Coronary artery (tissue), 2 donors: ENCODE results near the gene CHRNA4.

Source experiments
- DNase-seq: peaks from one replicate; pipeline ENCODE4 v3.0.0-alpha.2; 2017; ENCODE audit warnings: low spot score
- H3K27ac ChIP-seq, 2 donors: fragments of 200-600 bp; sonication (generic); one replicate each; pipeline ENCODE4 v1.5.1; 2016 to 2019
- H3K4me3 ChIP-seq: fragments of 200-600 bp; sonication (generic); 2 replicates; pipeline ENCODE4 v1.5.1; 2016; ENCODE audit warnings: mild to moderate bottlenecking, moderate library complexity
- TF ChIP-seq, protein P1 (sequence below): fragments of 200-600 bp; sonication (generic); IDR thresholded peaks from one replicate; pipeline ENCODE4 v1.5.1; 2019; ENCODE audit warnings: antibody characterized with exemption

Gene CHRNA4

DNA sequence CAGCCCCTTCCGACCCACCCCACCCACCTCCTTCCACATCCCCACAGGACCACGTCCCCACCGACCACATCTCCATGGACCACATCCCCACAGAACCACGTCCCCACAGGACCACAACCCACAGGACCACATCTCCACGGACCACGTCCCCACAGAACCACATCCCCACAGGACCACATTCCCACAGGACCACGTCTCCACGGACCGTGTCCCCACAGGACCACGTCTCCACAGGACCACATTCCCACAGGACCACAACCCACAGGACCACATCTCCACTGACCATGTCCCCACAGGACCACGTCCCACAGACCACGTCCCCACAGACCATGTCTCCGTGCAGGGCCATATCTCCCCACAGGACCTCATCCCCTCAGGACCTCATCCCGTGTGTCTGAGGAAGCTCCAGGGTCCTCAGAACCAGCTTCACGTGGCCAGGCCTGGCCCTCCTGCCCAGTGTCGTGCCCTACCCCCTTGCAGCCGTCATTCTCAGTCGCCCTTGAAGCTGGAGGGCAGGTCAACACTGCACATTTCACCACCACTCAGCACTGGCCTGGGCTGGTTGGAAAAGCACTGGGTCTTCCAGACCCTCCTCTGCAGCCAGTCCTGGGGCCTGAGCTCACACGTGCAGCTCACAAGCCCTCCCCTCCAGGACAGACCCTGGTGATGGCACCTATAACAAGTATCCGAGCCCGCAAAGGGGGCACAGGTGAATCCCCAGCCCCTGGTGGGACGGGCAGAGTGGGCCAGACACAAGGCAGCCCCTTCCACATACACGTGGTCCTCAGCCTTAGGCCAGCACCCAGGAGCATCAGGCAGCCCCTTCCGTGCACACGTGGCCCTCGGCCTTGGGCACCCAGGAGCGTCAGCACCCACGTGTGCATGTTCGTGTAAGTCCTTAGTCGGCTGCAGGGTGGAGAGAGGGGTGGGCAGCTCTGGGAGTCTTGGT is 3.9 kb downstream of the CHRNA4 start:
- TF ChIP-seq, protein P1, sequence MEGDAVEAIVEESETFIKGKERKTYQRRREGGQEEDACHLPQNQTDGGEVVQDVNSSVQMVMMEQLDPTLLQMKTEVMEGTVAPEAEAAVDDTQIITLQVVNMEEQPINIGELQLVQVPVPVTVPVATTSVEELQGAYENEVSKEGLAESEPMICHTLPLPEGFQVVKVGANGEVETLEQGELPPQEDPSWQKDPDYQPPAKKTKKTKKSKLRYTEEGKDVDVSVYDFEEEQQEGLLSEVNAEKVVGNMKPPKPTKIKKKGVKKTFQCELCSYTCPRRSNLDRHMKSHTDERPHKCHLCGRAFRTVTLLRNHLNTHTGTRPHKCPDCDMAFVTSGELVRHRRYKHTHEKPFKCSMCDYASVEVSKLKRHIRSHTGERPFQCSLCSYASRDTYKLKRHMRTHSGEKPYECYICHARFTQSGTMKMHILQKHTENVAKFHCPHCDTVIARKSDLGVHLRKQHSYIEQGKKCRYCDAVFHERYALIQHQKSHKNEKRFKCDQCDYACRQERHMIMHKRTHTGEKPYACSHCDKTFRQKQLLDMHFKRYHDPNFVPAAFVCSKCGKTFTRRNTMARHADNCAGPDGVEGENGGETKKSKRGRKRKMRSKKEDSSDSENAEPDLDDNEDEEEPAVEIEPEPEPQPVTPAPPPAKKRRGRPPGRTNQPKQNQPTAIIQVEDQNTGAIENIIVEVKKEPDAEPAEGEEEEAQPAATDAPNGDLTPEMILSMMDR: no peak
- H3K27ac ChIP-seq: no peak overlapping the region
- no peak overlapping the region for H3K4me3 ChIP-seq
- DNase-seq: no peak

DNA sequence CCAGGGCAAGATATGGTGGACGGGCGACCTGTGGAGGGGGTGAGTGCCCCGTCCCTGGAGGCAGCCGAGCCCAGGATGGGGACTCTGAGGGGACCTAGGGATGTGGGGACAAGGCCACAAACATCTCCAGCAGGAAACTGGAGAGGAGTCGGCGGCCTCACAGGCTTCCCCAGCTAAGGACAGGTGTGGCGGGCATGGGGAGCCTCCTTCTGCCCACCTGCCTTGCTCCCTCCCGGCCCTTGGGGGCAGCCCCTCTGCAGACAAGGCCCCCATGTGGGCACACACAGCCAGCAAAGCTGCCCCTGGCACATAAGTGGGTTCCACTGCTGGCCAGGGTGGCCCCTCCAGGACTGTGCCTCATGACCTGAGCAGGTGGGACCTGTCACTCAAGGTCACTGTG is 4.6 kb downstream of the CHRNA4 start:
- Histone ChIP-seq H3K27ac (no peak overlapping the region), H3K4me3 (no peak overlapping the region)
- TF ChIP-seq, protein P1: no peak
- DNase-seq: no peak

DNA sequence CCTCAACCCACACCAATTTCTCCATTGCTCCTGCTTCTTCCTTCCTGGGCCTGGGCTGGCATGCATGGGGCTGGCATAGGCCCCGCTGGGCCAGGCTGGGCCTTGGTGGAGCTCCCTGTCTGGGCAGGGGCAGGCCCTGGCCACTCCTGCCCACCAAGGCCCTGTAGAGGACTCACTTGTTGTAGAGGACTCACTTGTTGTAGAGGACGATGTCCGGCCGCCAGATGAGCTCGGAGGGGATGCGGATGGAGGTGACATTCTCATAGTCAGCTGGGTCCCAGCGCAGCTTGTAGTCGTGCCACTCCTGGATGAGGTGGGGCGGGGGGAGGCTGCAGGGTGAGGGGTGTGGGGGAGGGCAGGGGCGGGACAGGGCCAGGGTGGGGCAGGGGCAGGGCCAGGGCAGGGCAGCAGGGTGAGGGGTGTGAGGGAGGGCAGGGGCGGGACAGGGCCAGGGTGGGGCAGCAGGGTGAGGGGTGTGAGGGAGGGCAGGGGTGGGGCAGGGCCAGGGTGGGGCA is 5.3 kb downstream of the CHRNA4 start:
- no peak for DNase-seq
- TF ChIP-seq, protein P1: no peak
- no peak overlapping the region for H3K27ac ChIP-seq

DNA sequence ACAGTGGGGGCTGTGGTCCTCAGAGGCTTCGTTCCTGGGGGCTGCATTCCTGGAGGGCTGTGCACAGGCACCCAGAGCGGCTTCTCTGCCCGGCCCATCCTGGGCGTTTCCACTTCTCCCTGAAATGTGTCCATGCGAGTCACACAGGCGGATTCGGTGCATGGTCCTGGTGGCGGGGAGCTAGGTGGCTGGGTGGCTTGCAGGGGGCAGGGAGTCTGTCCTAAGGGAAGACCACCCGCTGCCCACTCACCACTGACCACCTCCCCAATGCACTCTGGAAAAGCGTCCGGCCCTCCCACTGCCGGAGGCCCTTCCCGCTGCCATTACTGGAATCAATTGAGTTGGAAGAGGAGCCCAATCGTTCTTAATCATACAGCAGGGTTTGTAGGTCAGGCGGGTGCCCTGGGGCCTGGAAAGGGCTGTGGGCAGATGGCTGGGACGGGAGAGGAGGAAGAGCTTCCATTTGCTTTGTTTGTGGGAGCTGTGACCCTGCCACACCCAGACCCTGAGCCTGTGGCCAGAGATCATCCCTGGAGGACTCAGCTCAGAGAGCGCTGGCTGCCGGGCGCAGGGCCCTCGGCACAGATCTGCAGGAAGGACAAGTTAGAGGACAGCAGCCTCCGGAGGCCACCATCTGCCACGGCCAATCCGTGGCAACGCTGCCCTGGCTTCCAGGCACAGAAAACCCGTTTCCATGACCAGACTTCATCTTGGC is 6.4 kb downstream of the CHRNA4 start:
- H3K27ac ChIP-seq: no peak overlapping the region
- TF ChIP-seq, protein P1: no peak
- no peak for DNase-seq
- H3K4me3 ChIP-seq: no peak overlapping the region

More for the DNA sequence above, 5.3 kb downstream of the CHRNA4 start:
- no peak overlapping the region for H3K4me3 ChIP-seq

DNA sequence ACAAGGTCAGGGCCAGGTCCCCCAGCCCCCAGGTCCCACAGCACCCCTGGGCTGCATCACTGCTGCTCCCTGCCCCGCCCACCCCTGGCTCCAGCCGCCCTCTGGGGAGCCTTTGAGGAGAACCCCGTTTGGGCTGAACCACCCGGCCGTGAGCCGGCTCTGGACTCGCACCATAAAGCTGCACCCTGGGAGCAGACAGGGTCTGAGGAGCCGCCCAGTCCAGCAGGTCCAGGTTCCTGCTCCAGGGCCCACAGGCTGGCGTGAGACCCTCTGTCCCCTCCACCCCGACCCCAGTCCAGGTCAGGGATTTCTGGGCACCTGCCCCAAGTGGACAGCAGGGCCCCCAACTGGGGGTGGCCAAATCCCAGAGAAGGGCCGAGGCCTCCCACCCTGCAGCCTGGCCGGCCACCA is 8.3 kb downstream of the CHRNA4 start:
- DNase-seq: no peak
- no peak overlapping the region for H3K27ac ChIP-seq
- TF ChIP-seq, protein P1: no peak
- H3K4me3 ChIP-seq: no peak overlapping the region

DNA sequence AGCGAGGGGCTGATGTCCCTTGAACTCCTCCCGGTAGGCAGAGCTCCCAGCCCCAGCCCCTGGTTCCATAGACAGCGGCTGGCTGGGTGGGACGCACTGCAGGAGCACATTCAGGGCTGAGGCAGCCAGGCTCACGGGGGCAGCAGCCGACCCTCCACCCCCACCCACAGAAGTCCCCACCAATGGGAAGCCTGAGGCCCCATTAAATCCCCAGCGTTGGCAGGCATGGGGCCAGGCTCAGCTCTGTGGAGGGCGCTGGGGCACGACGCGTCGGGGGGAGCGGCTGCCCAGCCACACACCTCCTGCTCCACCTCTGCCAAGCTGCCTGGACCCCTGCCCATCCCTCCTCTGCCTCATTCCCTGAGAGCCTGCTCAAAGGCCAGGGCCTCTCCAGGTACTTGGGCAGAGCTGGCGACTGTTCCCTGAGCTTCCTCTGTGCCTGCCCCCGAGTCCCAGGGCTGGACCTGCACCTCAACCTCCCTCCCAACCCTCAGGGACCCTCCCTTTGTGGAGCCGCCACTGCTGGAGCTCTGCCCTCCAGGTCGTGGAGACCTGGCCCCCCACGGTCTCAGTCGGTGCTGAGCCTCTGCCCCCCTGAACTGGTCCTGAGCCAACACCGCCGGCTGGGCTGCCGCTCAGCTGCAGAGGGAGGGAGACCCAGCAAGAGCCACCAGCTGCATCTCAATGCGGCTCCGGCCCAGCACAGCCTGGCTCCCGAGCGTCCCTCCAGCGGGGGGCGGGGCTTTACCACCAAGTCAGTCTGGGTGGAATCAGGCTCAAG is 9.1 kb downstream of the CHRNA4 start:
- no peak overlapping the region for H3K27ac ChIP-seq
- DNase-seq: no peak
- no peak overlapping the region for H3K4me3 ChIP-seq
- TF ChIP-seq, protein P1: no peak
